Measurements from ENCODE around the gene FFAR1. TPM values are rescaled to one million over a fixed set of nuclear protein-coding genes. Genes with fewer than 3 reads are reported as not detected.
A peak's percentile ranks its signal among the peaks of the same experiment; 100 is the strongest.
"Not testable (repeated sequence)": the region's sequence is repeated elsewhere in the genome, so short reads cannot be mapped to it uniquely, and the experiment has no call there.

The FFAR1 gene
- total RNA-seq, 1 donor from 2014 or later = not detected

DNA sequence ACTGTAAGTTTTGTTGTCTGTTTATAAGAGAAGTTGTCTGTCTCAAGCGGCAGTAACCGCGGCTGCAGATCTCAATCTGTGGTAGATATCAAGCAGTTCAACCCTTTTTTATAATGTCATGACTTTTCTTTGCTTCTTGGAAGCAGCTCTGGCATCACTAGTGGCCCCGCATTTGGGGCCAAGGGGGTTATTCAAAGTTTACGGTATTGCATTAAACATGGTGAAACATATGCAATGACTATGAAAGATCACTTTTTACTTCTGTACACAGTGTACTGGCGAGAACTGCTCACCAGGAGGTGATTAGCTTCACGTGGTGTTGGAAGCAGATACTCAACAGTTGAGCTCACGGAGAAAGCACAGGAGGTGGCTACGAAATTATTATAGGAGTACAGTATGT is 5.9 kb downstream of the FFAR1 start:
- intact Hi-C loops (cut with DNase I) = loop anchor here (5.0 kb wide), 1 partner anchor 144 kb away; no protein-coding TSS in a partner anchor
- DNase-seq (ENCODE audit: low spot score) (peak; percentile 13), ATAC-seq (no peak)

- intact Hi-C loops (cut with DNase I) = loop anchor here (5.0 kb wide), 1 partner anchor 142 kb away; no protein-coding TSS in a partner anchor
- DNase-seq (ENCODE audit: low spot score) (peak; percentile 13), ATAC-seq (no peak)
Measured at GRCh38 chr19:35354898-35355297, 7.2 kb downstream of the FFAR1 start.

DNA sequence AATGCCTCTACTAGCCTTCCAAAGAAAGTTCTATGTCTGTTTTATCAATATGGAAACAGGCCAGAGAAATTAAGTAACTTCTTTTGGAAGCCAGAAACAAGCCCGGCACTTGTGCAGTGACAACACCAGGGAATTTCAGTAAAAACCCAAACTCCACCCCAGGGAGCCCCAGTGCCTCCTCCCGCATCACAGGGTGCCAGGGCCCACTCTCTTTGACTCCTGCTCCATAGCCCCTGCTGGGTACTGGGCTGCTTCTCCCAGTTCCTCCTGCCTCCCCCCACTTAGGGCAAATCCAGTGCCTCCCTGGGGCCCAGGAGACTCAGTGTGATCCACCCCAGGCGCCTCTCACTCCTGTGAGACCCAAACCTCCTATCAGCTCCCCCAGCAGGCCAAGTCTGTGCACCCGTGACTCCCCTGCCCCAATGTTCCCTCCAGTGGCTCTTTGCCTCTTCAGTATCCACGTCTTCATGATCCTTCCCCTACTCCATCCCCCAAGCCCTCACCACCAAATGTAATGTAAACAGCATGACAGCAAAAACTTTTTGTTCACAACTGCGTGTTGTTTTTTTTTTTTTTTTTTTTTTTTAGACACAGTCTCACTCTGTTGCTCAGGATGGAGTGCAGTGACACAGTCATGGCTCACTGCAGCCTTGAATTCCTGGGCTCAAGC is 8.2 kb downstream of the FFAR1 start:
- DNase-seq (ENCODE audit: low spot score) = peak; percentile 42
- ATAC-seq = no peak
- intact Hi-C loops (cut with DNase I) = no loop called here

GRCh38 chr19:35357867-35358573 is 10.3 kb downstream of the FFAR1 start, which contains the start of gene FFAR3:
TSS of gene FFAR3 (plus strand) at chr19:35358460. CDS start at chr19:35358891, 431 bp downstream.
- peak; percentile 77 for ATAC-seq
- intact Hi-C loops (cut with DNase I) = no loop called here
- peak; percentile 64 for DNase-seq (ENCODE audit: low spot score)

DNA sequence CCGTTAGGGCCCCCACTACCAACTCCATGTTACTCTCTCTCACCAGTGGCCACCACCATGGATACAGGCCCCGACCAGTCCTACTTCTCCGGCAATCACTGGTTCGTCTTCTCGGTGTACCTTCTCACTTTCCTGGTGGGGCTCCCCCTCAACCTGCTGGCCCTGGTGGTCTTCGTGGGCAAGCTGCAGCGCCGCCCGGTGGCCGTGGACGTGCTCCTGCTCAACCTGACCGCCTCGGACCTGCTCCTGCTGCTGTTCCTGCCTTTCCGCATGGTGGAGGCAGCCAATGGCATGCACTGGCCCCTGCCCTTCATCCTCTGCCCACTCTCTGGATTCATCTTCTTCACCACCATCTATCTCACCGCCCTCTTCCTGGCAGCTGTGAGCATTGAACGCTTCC is 11.1 kb downstream of the FFAR1 start:
- peak; percentile 5 for DNase-seq (ENCODE audit: low spot score)
- intact Hi-C loops (cut with DNase I); ATAC-seq: not testable (repeated sequence)

DNA sequence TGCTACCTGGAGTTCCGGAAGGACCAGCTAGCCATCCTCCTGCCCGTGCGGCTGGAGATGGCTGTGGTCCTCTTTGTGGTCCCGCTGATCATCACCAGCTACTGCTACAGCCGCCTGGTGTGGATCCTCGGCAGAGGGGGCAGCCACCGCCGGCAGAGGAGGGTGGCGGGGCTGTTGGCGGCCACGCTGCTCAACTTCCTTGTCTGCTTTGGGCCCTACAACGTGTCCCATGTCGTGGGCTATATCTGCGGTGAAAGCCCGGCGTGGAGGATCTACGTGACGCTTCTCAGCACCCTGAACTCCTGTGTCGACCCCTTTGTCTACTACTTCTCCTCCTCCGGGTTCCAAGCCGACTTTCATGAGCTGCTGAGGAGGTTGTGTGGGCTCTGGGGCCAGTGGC is 11.7 kb downstream of the FFAR1 start:
- intact Hi-C loops (cut with DNase I); ATAC-seq: not testable (repeated sequence)
- peak; percentile 33 for DNase-seq (ENCODE audit: low spot score)

GRCh38 chr19:35360081-35360480 is 12.4 kb downstream of the FFAR1 start:
- ATAC-seq; DNase-seq (ENCODE audit: low spot score); intact Hi-C loops (cut with DNase I): not testable (repeated sequence)

GRCh38 chr19:35360880-35361420 is 13.2 kb downstream of the FFAR1 start:
- intact Hi-C loops (cut with DNase I) = no loop called here
- DNase-seq (ENCODE audit: low spot score) = no peak
- no peak for ATAC-seq

DNA sequence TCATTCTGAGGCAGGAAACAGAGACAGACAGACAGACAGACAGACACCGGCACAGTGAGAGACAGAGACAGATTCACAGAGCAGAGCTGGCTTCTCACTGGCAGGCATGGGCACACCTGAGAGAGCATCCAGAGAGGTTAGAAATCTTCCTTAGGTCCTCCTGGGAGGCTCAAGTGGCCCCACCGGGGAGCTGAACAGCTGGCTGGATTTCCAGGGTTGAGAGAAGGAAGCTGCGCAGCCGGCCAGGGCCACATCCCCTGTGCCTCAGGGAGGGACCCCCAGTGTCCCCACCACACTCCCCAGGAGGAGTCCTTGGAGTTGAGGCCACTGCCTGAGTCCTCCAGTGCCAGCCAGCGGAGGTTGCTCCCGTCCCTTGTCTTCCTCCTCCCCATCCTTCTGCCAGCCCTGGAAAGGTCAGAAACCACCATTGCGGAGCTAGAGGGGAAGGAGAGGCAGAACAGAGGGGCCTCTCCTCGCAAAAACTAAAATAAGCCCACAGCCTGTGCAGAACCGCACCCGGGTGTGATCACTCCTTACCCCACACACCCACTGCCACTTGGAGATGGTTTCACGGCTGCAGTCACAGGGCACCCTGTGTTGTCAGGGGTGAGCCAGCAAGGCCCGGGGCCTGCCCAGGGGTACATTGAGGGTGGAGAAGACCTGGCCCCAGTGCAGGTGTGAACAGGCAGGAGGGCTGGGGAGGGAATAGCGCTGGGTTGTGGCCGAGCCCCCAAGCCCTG is 14.7 kb downstream of the FFAR1 start:
- ATAC-seq = no peak
- intact Hi-C loops (cut with DNase I) = no loop called here
- no peak for DNase-seq (ENCODE audit: low spot score)

DNA sequence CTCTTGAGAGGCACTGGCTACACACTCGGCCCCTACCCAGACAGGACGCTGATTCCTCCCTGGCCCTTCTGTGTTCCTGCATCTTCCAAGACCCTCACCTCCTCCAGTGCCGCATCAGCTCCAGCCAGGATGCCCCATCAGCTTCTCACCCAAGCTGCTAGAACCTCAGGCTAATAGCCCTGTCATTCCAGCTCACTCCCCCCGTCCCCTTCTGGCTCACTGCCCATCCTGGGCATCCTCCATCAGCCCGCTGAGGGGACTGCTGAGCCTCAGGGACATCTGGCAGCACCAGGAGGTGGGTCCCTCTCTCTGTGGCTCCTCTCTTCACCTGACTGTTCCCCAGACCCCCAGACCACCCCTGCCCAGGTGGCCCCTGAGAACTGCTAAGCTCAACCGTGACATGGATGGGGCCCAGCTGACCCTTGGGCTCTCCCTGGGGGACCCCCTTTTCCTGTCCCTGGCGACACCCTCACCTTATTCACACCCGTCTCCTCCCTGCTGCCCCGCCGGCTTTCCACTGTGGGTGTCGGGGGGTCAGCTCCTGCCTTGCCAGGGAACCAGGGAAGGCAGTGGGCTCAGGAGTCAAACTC is 15.4 kb downstream of the FFAR1 start:
- ATAC-seq (no peak), DNase-seq (ENCODE audit: low spot score) (no peak)
- intact Hi-C loops (cut with DNase I) = no loop called here

DNA sequence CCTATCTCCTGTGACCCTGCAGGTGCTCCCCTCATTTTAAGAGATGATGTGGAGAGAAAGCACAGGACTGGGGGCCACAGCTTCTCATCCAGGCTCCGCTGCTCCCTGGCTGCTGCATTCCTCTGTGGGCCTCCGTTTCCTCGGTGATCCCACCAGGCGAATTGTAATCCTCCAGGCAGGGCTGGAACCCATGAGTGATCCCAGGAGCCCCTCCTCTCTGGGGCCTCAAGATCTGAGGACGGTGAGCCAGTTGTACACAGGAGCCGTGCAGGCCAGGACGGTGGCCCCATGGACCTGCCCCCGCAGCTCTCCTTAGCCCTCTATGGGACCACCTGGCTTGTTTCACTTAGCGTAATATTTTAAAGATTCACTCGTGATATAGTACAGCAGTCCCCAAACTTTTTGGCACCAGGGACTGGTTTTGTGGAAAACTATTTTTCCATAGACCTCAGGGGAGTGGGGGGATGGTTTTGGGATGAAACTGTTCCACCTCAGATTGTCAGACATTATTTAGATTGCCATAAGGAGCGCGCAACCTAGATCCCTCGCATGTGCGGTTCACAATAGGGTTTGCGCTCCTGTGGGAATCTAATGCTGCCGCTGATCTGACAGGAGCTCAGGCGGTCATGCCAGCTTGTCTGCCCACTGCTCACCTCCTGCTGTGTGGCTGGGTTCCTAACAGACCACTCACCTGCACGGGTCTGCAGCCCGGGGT is 16.2 kb downstream of the FFAR1 start:
- DNase-seq (ENCODE audit: low spot score) (no peak), ATAC-seq (no peak)
- intact Hi-C loops (cut with DNase I) = no loop called here

GRCh38 chr19:35365303-35365702 is 17.6 kb downstream of the FFAR1 start:
- no peak for DNase-seq (ENCODE audit: low spot score)

GRCh38 chr19:35368378-35368777 is 20.7 kb downstream of the FFAR1 start:
- intact Hi-C loops (cut with DNase I) = no loop called here
- DNase-seq (ENCODE audit: low spot score) (no peak), ATAC-seq (no peak)

More at GRCh38 chr19:35365303-35365702, 17.6 kb downstream of the FFAR1 start:
- intact Hi-C loops (cut with DNase I) = no loop called here
- no peak for ATAC-seq

DNA sequence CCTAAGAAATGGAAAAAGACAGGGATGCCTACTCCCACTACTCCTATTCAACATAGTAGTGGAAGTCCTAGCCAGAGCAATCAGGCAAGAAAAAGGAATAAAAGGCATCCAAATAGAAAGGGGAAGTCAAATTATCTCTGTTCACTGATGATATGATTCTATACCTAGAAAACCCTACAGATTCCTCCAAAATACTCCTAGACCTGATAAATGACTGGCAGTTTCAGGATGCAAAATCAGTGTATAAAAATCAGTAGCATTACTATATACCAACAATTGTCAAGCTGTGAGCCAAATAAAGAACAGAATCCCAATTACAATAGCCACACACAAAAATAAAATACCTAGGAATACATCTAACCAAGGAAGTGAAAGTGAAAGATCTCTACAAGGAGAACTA is 21.8 kb downstream of the FFAR1 start:
- no peak for DNase-seq (ENCODE audit: low spot score)
- ATAC-seq = no peak
- intact Hi-C loops (cut with DNase I) = no loop called here

DNA sequence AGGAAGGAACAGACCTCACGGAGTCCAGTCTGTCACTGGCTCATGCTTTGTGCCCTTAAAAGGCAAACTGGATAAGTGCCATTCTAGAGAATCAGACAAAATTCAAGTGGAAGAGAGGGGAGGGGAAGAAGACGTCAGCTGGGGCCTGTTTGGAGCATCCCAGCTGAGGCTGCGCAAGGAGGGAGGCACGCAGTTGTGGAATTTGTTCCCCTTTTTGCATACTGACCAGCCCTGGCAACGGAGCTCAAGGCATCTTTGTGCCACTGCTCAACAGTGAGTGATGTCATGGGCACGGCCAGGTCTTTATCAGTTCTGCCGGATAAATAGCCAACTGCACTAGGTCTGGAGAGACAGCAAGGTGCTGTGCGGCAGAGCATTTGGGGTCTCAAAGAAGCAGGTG is 23.0 kb downstream of the FFAR1 start, which contains the start of gene GPR42:
GPR42 (plus strand) TSS at position 347 of the 400 bp plus-strand sequence. CDS start 292 bp downstream, outside the sequence.
- ATAC-seq = no peak
- DNase-seq (ENCODE audit: low spot score) = no peak
- intact Hi-C loops (cut with DNase I) = no loop called here

DNA sequence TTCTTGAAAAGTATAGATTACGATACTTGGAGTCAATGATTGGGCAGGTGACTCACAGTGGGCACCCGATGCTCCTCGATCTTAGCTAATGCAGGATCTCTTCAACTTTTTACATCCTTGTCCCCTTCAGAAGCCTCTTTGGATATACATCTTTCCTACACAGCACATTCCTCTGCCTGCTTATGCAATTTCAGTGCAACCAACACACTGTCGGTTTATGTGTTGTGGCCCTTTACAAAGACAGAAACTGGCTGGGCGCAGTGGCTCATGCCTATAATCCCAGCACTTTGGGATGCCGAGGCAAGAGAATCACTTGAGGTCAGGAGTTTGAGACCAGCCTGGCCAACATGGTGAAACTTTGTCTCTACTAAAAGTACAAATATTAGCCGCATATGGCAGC is 25.8 kb downstream of the FFAR1 start:
- intact Hi-C loops (cut with DNase I) = no loop called here
- ATAC-seq = no peak
- no peak for DNase-seq (ENCODE audit: low spot score)

DNA sequence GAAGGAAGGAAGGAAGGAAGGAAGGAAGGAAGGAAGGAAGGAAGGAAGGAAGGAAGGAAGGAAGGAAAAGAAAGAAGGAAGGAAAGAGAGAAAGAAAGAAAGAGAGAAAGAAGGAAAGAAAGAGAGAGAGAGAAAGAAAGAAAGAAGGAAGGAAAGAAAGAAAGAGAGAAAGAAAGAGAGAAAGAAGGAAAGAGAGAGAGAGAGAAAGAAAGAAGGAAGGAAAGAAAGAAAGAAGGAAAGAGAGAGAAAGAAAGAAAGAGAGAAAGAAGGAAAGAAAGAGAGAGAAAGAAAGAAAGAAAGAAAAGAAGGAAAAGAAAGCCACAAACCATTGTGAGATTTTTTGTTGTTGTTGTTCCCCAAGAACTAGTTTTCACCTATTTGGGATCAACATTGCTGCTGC is 26.3 kb downstream of the FFAR1 start:
- intact Hi-C loops (cut with DNase I); DNase-seq (ENCODE audit: low spot score); ATAC-seq: not testable (repeated sequence)
